ENCODE results near the gene SAMD4A.
"Not testable (repeated sequence)": the region's sequence is repeated elsewhere in the genome, so short reads cannot be mapped to it uniquely, and the experiment has no call there.

SAMD4A gene

GRCh38 chr14:54738009-54738408, 171.1 kb downstream of the SAMD4A start:
- DNase-seq: no peak

DNA sequence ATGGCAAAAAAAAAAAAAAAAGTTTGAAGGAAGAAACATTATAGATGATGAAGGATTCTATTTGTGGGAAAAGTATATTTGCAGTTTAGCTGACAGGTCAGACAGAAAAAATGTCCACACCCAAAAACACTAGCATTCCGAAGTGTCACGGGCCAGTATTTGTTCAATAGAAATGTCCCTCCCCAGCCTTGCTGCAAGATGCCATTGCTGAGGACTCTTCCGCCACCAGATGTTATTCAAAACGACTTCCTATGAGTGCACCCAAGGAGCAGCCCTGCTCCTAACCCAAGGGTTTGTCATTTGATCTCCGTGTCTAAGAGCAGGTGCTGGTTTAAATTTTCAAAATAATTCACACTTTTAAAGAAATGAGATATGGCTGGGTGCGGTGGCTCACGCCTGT, 172.6 kb downstream of the SAMD4A start:
- DNase-seq: no peak

- DNase-seq: no peak
Measured at GRCh38 chr14:54742492-54743350, 175.8 kb downstream of the SAMD4A start.

- DNase-seq: no peak
Measured at GRCh38 chr14:54743382-54743781, 176.5 kb downstream of the SAMD4A start.

DNA sequence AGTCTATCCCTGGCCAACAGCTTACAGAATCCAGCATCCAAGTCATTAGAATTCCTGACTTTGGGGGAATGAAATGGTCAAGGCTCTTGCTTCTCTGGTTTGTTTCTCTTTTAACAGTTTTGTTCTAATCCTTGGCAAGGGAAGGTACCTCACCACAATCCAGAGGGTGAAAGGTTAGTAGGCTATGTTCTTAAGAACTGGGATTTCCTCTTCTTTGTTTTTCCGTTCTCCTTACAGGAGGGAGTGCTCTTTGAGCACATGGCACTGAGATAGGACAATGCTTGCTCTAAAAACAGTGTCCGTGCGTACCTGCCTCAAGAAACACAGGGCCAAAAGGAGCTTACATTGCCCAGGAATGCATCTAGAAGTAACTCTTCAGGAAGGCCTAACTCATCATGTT, 179.1 kb downstream of the SAMD4A start:
- DNase-seq: no peak

- no peak for DNase-seq
Measured at GRCh38 chr14:54747616-54748015, 180.7 kb downstream of the SAMD4A start.

DNA sequence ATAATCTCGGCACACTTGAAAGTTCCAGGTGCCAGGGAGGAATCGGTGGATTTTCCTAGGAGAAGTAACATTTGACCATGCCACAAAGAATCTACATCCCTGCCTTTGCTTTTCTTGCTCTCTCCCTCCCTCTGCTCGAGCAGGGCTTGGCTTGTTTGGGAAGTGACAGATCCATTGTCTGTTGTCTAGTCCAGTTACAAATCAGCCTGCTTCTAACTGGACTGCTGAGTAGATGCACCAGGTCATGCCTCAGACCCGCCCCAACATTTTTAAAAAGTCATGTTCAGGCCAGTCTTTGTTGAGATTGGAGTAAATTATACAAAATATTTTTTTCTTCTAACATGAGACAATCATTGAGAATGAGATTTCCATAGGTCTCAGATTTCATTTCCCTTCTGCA, 182.3 kb downstream of the SAMD4A start:
- no peak for DNase-seq

- DNase-seq: no peak
Measured at GRCh38 chr14:54749727-54750126, 182.8 kb downstream of the SAMD4A start.

GRCh38 chr14:54752611-54753010, 185.7 kb downstream of the SAMD4A start:
- not testable (repeated sequence) for DNase-seq

- DNase-seq: not testable (repeated sequence)
Measured at GRCh38 chr14:54753396-54753795, 186.5 kb downstream of the SAMD4A start.

DNA sequence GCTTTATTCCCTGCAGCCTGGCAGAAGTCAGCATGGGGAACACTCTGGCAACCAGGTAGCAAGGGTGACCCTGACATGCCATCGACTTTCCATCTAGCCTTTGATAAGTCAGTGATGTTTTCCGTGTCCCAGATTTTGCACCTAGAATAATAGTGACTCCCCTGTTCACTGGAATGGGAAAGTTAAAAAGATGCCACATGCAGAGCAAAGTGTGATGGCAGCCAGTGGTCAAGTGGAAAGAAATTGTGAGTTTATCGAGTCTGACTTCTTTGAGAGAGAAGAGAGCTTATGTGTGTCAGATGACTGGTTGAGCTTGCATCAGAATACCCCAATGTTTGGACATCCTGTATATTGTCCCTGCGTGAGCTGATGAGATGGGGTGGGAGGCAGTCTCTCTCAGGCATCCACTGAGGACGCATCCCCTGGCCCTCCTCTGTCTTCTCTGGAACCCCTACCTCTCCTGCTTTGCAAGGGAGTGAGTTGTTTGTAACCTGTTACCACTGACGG, 187.2 kb downstream of the SAMD4A start:
- no peak for DNase-seq

- DNase-seq: no peak
Measured at GRCh38 chr14:54754623-54755386, 187.9 kb downstream of the SAMD4A start.

DNA sequence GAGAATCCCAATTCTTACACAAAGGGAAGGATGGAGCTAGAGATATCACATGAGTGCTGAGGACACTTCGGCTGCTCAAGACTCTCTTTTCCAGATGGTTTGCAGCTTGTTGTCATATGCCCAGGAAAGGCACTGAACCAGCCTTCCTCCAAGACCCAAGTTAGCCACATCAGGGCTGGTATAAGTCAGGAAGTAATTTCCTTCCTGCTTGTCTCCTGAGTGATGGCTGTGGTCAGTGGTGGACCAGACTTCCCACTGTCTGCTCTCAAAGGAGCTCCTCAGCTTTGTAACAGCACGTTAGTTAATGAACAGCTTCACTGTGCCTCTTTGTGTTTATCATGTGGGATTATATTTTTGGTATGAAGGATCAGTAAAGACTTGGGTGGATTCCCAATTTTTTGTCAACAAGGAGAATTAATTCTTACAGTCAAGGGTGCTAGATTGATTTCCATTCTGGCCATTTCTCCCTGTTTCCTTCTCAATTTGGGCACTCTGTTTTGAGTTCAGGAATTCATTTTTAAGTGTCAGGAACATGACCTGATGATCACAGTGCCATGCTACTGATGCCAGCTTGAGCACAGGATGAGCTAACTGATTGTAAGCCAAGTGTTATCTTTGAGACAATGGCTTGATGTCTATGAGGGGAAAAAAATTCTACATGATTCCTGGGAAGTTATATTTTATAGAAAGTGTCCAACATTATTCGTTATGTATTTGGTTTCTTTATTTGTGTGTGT, 189.9 kb downstream of the SAMD4A start:
- DNase-seq: no peak

GRCh38 chr14:54758041-54758440, 191.1 kb downstream of the SAMD4A start:
- no peak for DNase-seq

DNA sequence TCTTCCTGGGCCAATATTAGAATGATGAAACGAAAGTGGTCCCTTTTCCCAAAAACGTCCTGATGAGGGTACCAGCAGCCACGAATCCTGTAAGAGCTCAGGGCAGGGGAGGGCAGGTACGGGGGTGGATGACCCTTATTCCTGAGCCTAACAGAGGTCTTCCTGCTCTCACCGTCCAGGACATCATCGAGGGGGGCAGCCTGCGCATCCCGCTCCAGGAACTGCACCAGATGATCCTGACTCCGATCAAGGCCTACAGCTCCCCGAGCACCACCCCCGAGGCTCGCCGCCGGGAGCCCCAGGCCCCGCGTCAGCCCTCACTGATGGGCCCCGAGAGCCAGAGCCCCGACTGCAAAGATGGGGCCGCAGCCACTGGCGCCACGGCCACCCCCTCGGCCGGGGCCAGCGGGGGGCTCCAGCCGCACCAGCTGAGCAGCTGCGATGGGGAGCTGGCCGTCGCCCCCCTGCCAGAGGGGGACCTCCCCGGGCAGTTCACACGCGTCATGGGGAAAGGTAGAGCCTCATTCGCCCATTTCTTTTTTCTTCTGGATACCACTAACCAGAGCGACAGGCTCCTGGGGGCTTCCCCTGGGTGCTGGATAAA, 193.2 kb downstream of the SAMD4A start:
- no peak for DNase-seq

- DNase-seq: no peak
Measured at GRCh38 chr14:54760866-54761575, 194.1 kb downstream of the SAMD4A start.

- DNase-seq: no peak
Measured at GRCh38 chr14:54761835-54762234, 194.9 kb downstream of the SAMD4A start.

DNA sequence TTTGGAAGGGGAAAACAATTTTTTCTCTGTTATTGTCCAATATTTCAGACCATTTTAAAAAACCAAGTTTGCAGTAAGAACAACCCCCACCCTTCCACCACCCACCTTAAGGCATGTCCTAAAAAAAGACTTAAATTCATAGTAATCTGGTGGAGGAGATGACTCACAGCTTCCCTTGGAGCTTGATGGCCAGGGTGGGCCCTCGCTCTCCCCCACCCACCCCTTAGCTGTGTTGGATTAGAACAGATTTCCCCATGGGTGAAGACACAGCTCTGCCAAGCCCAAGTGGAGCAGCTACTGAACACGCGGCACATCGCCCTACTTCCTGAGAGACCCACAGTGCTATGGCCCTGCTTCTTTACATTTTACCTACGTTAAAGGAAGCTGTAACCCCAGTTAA, 195.4 kb downstream of the SAMD4A start:
- DNase-seq: no peak

GRCh38 chr14:54763761-54764160, 196.8 kb downstream of the SAMD4A start:
- no peak for DNase-seq

- no peak for DNase-seq
Measured at GRCh38 chr14:54766276-54767138, 199.6 kb downstream of the SAMD4A start.

- DNase-seq: no peak
Measured at GRCh38 chr14:54767139-54767431, 200.2 kb downstream of the SAMD4A start.

All from GF-D8 (cell line).